Activated T-helper 1 cell treated with anti-CD3 and anti-CD28 coated beads, Interleukin-2, amount 50 U/mL, for 16 hours (primary cell): Measurements from ENCODE around the gene CDIP1.
A peak's percentile ranks its signal among the peaks of the same experiment; 100 is the strongest.

Source experiments
- DNase-seq, 2 donors: peaks; one replicate each; pipeline ENCODE4 v3.0.0-alpha.2; 2020; ENCODE audit warnings: low read depth in 1 of 2, low spot score in 1 of 2

CDIP1 gene

DNA sequence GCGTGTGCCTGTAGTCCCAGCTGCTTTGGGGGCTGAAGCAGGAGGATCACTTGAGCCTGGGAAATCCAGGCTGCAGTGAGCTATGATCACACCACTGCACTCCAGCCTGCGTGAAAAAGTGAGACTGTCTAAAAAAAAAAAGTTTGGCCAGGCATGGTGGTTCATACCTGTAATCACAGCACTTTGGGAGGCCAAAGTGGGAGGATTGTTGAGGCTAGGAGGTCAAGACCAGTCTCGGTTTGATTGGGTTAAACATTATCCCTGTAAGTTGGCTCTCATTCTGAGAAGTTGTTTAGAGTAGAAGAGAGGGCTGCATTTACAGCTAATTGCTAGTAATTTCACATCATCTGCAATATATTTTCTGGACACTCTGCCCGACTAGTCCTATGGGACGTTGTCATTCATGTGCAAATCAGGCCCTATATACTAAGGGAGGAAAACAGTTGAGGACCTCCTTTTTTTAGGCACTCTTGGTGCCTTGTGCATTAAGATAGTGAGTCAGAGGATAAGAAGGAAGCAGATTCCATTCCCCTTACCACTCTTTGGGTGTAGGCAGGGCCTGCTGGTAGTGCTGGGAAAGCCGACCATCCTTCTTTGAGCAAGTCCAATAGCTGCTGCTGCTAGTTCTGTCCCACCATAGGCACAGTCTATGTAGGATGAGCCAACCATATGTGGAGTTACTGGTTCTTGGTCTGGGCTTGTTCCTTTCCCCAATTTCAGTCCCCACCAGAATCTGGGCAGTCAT, 43.7 kb downstream of the CDIP1 start:
- DNase-seq: no peak

DNA sequence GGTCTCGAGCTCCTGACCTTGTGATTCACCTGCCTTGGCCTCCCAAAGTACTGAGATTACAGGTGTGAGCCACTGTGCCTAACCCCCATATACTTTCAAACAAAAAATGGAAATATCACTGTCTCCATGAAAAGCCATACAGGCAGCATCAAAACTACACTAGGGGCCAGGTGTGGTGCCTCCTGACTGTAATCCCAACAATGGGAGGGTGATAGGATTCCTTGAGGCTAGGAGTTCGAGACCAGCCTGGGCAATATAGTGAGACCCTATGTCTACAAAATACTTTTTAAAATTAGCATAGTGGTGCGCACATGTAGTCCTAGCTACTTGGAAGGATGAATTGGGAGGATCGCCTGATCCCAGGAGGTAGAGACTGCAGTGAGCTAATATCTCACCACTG, 46.7 kb downstream of the CDIP1 start:
- no peak for DNase-seq

DNA sequence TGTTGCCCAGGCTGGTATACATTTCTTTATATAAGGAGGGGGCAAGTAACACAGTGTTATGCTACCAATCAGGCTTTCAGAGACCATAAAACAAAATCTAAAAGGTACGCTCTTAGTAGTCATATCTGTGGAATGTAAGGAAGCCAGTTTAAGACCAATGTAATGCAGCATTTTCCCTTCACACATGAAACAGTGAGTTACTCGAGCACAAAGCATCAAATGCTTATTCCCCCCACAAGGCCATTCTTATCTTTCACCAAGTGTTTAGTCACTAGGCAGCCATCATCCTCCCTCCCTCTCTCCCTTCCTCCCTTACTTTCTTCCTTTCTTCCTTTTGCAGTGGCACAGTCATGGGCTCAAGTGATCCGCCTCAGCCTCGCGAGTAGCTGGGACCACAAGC, 49.5 kb downstream of the CDIP1 start:
- DNase-seq: no peak

- DNase-seq: no peak
Measured at GRCh38 chr16:4488499-4488967, 50.0 kb downstream of the CDIP1 start.

DNA sequence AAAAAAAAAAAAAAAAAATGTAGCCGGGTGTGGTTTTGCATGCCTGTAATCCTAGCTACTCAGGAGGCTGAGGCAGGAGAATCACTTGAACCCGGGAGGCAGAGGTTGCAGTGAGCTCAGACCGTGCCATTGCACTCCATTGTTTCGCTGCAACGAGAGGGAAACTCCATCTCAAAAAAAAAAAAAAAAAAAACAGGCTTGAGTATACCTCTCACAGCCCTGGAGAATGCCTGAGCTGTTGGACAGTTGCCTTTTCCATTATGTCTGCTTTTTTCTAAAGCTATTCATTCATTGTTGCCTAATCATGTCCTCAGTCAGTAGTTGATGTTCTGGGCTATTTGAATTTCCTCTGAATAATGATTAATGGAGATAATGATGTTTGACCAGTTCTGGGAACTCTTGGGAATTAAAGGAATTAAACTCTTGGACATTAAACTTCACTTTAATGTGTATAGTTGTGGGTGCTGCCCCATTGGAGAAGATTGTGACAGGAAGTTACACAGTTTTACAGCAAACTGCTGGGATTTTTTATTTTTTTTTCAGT, 50.5 kb downstream of the CDIP1 start:
- DNase-seq: no peak

DNA sequence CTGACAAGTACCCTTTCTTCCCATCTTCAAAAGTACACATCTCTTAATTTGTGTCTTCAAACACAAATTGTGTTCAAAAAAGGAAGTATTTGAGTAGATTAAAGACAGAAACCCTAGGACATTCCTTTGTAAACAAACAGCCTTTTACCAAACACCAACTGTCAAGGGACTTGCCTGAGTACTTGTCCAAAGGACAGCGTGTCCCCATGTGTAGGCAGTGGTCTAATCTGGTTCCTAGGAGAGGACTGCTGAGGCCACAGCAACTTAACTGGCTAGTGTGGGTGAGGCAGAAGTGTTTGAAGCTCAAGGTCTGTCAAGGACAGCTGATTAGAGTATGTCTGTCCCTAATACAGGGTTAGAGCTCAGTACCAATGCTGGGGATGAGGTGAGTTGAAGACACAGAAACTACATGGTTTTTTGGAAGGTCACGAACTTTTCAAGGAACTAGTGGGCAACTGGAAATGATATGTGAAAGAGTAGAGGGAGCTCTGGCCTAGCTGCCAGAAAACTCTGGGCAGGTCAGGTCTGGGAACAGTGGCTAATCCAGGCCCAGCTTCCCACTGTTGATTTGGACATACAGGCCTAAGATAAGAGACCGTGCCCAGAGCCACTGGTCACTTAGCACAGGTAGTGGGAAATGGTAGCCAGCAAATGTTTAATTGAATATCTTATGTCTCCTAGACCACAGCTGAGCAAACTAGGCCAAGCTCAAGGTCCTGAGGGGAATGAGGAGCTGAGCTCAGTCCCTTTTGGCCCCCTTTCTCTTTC, 52.3 kb downstream of the CDIP1 start:
- no peak for DNase-seq

DNA sequence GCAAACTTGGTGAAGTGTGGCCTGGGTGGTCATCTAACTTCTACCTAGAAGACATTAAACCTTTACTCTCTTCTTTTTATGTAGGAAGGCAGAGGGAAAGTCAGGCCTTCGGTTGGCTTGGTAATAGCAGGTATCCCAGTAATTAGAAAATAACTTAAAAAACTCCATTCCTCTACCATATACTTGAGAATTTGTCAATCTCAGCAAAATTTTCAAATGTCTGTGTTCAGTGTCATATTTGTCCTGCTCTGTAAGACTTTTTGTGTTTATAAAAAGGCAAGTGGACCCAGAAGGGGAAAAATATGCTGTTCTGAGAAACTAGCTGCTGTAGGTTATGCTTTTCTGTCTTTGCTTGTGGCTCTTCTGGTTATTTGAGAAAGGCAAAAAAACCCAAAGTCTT, 56.6 kb downstream of the CDIP1 start:
- no peak for DNase-seq

DNA sequence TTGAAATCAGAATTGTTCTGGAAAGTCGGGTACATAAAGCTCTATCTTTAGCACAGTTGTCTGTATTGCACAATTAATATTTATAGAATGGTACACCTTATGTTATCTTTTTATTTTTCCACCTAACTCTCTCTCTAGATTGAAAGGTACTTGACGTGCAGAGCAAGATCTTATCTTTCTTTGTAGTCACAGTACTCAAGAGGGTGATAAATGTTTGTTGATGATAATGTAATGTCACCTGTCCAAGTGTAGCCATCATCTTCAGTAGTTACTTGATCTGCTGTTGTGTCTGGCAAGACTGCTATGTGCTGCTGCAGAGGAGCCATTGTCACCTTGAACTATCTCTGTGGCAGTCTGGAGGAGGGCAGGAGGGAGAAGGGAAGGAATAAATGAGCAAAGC, 57.0 kb downstream of the CDIP1 start:
- DNase-seq: no peak

DNA sequence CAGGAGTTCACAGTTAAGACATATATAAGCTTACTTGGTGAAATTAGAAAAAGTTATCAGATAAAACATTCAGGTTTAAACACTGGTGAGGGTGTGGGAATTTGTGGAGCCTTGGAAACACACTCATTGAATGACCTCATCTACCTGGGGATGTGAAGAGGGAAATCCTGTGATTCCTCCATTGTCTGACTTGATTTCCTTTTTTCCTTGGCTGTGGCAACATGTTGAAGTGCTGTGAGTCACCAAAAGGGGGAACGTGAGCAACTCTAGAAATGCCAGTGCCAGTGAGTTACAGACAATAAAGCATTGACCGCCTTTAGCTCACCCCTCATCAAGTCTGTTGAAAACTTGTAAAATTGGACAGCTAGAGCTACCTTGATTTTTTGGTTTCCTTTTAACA, 60.6 kb downstream of the CDIP1 start:
- DNase-seq: no peak

DNA sequence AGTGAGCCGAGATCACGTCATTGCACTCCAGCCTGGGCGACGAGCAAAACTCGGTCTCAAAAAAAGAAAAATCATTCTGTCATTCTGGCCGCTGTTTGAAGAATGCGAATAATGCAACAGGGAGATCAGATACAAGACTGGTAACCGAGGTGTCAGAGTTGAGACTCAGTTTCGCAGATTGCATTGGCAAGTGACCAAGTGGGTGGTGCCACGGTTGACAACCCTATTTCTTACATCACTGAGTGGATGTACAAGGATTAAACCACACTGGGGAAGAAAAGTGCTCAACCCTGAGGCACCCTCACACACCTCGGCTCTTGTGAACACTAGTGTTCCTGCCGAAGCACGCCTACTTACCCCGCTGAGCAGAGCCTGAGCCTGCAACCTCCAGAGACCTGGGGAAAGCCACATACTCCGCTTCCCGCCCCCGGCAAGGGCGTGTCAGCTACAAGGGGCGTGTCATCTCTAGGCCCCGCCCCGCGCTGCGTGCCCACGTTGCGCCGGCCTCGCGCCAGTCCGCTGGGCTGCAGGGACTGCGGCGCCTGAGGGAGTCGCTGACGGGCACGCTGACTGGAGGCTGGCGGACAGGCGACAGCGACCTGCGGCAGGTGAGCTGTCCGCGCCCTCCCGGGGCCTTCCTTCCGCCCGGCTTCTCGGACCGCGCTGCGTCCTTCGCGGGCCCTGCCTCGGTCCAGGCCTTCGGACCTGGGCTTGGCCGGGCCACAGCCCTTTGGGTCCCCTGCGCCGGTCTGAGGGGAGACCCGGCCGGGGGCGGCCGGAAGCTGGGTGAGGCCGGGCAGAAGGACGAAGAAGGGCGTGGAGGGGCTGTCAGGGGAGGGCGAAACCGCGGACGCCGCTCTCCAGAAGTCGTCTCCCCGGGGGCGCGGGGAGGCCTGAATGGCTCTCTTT, 62.4 kb downstream of the CDIP1 start, which contains the start of gene HMOX2:
Gene HMOX2 (plus strand): TSS at position 519 of the 909 bp plus-strand sequence. CDS start 29,127 bp downstream, outside the sequence.
- DNase-seq: peak; percentile 88 to 92

GRCh38 chr16:4474192-4474961, 64.2 kb downstream of the CDIP1 start, which contains the start of gene NMRAL1:
TSS of gene NMRAL1 (minus strand) at chr16:4474625. CDS start at chr16:4474132, 493 bp downstream.
- peak; percentile 57 to 76 for DNase-seq

DNA sequence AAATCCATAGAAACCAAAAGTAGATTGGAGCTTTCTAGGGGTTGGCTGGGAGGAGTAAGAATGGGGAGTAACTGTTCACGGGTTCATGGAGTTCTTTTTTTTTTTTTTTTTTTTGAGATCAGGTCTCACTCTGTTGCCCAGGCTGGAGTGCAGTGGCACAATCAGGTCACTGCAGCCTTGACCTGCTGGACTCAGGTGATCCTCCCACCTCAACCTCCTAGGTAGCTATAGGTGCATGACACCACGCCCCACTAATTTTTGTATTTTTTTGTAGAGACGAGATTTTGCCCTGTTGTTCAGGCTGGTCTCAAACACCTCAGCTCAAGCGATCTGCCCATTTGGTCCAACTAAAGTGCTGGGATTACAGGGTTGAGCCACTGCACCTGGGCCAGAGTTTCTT, 65.7 kb downstream of the CDIP1 start:
- DNase-seq: no peak

DNA sequence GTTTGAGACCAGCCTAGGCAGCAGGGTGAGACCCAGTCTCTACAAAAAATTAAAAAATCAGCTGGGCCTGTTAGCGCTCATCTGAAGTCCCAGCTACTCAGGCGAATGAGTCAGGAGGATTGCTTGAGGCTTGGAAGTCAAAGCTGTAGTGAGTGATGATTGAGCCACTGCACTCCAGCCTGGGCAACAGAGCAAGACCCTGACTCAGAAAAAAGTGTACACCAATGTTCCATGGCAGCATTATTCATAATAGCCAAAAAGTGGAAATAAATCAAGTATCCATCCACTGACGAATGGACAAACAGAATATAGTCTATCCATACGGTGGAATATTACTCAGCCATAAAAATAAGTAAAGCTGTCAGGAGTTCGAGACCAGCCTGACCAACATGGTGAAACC, 66.7 kb downstream of the CDIP1 start:
- DNase-seq: no peak

DNA sequence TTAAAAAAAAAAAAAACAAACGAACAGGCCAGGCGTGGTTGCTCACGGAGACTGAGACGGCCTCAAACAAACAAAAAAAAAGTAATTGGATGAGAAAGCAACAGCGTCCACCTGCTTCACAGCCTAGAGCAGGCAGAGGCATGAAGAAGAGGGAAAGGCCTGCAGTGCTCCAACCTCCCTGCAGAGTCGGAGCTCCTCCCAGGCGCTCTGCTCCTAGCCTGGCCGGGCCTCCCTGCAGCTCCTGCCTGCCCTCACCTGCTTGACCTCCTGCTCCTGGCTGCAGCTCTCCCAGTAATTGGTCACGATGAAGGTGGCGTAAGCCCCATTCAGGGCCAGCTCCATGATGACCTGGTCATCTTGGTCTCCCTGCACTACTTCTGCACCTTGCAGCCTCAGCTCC, 69.6 kb downstream of the CDIP1 start:
- DNase-seq: no peak

DNA sequence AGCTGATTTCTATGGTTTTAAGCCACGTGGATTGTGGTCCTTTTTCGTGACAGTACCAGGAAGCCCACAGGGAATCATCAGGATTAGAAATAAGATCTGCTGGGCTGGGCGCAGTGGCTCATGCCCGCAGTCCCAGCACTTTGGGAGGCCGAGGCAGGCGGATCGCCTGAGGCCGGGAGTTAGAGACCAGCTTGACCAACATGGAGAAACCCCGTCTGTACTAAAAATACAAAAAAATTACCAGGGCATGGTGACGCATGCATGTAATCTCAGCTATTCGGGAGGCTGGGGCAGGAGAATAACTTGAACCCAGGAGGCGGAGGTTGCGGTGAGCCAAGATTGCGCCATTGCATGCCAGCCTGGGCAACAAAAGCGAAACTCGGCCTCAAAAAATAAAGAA, 70.7 kb downstream of the CDIP1 start:
- no peak for DNase-seq

DNA sequence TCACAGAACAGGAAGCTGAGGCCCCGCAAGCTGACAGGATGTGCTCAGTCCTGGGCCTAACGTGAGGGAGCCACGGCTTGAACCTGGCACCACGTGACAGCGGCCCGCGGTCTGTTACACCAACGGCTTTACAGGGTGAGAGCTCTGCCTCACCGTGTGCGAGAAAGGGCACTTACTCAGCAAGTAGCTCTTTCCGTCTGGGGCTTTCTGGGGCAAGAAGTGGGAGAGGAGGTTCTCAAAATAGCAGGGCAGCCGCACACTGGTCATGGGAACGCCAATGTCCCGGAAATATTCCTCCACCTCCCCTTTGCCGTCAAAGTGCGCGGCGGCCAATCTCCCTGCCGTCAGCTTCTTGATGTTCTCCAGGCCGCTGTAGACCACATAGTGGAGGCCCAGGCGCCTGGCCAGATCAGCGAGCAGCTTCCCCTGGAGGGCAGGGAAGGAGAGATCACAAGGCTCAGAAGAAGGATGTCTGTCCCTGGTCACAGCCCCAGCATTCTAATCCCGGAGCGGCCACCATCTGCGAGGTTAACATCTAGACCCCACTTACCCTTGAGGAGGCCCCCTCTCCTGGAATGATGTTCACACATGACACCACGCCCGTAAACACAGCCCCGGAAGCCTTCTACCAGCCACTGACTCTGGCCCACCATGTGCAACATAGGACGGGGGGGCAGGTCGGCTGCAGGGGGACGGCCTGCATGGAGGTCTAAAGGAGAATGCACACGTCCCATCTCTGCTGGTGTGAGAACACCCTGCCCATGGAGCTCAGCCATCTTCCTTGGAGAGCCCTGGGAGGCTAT, 72.4 kb downstream of the CDIP1 start:
- DNase-seq: peak; percentile 41 to 49

DNA sequence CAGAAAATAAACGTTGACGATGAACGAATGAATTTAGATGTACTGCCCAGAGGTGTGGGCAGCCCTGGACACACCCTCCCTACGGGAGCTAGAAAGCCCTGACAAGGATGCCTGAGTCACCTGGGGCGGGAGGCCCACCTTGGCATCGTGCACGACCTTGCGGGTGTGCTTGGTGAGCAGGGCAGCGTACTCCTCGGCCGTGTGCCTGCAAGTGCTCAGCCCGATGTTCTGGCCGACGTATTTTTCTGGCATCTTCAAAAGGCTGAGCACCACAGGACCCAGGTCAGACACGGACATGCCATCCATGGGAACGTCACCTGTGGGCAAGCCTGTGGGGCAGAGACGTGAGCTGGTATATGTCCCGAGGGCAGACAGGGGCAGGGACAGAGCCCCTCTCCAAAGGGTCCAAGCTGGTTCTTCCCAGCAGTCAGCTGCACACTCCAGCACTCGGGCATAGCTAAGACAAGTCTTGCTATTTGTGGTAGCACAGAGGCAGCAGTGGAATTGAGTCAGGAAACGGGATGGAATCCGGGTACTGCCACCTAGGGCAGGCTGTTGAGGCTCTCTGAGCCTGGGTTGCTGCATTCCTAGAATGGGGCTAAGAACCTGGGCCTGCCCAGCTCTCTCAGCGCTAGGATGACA, 74.9 kb downstream of the CDIP1 start:
- no peak for DNase-seq

GRCh38 chr16:4461250-4462085, 77.1 kb downstream of the CDIP1 start:
- DNase-seq: no peak
